ENCODE results near the gene SCD5.
A peak's percentile ranks its signal among the peaks of the same experiment; 100 is the strongest.

The SCD5 gene

GRCh38 chr4:82758701-82759685, 39.6 kb downstream of the SCD5 start:
- no peak for DNase-seq

- DNase-seq = no peak
Observed at GRCh38 chr4:82756061-82756460, 42.5 kb downstream of the SCD5 start.

GRCh38 chr4:82755650-82756049, 42.9 kb downstream of the SCD5 start:
- no peak for DNase-seq

GRCh38 chr4:82754513-82755165, 44.0 kb downstream of the SCD5 start:
- DNase-seq = no peak

GRCh38 chr4:82753725-82754410, 44.7 kb downstream of the SCD5 start:
- no peak for DNase-seq

- no peak for DNase-seq
Observed at GRCh38 chr4:82753238-82753637, 45.4 kb downstream of the SCD5 start.

GRCh38 chr4:82748810-82749470, 49.7 kb downstream of the SCD5 start:
- no peak for DNase-seq

- no peak for DNase-seq
Observed at GRCh38 chr4:82747686-82748575, 50.7 kb downstream of the SCD5 start.

GRCh38 chr4:82746705-82747574, 51.7 kb downstream of the SCD5 start:
- no peak for DNase-seq

GRCh38 chr4:82745173-82745842, 53.3 kb downstream of the SCD5 start:
- DNase-seq = no peak

- DNase-seq = no peak
Observed at GRCh38 chr4:82744284-82744968, 54.2 kb downstream of the SCD5 start.

GRCh38 chr4:82741188-82741587, 57.4 kb downstream of the SCD5 start:
- DNase-seq = no peak

GRCh38 chr4:82739287-82740190, 59.1 kb downstream of the SCD5 start:
- no peak for DNase-seq

GRCh38 chr4:82737354-82737753, 61.2 kb downstream of the SCD5 start:
- DNase-seq = no peak

GRCh38 chr4:82733636-82734035, 65.0 kb downstream of the SCD5 start:
- DNase-seq = no peak

GRCh38 chr4:82728301-82728700, 70.3 kb downstream of the SCD5 start:
- DNase-seq = no peak

GRCh38 chr4:82726596-82726995, 72.0 kb downstream of the SCD5 start:
- peak; percentile 26 for DNase-seq

GRCh38 chr4:82721819-82722423, 76.7 kb downstream of the SCD5 start:
- peak; percentile 54 for DNase-seq

Measured in NCI-H1092 treated with DMSO at 0.1 percent for 48 hours (cell line).